Kidney glomerular epithelial cell (primary cell): ENCODE results near the gene GABBR1.

Experiments
- DNase-seq: peaks from one replicate; lab custom pipeline; 2025; lab: John Stamatoyannopoulos, UW

Gene GABBR1

GRCh38 chr6:29527564-29527963, 105.4 kb downstream of the GABBR1 start:
- no peak for DNase-seq

DNA sequence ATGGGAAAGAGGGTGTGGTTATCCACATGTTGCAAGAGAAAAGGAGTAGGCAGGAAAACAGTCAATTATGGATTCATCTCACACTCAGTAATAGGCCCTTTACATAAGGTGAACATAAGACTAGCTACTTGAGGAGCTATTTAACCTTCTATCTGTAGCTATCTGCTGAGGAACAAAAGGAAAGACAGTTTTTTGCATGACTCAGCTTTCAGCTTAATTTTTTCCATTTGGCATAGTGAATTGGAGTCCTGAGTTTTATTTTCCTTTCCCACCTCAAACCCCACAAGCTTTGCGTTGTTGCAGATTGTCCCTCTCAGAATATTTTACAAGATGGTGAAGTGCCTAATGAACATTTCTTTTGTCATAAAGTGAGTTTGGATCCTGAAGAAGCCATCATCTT, 105.9 kb downstream of the GABBR1 start:
- DNase-seq: no peak

- no peak for DNase-seq
Observed at GRCh38 chr6:29525311-29525639, 107.7 kb downstream of the GABBR1 start.

GRCh38 chr6:29524444-29525310, 108.3 kb downstream of the GABBR1 start:
- DNase-seq: no peak

DNA sequence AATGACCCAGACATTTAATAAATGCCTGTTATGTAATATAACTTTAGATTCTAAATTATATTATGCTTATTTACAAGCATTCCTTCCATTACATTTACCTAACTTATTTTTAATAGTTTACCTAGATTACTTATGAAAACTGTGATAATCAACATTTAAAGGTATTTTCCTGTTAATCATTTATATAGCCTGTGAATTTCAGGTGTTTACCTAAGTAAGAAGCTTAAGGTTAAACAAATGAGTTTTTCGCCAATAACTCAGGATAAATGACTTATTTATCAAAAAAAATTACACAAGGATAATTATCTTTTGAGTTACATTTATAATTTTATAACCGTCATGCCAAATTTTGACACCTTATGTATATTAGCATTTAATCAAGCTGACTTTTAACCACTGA, 108.9 kb downstream of the GABBR1 start:
- DNase-seq: no peak

DNA sequence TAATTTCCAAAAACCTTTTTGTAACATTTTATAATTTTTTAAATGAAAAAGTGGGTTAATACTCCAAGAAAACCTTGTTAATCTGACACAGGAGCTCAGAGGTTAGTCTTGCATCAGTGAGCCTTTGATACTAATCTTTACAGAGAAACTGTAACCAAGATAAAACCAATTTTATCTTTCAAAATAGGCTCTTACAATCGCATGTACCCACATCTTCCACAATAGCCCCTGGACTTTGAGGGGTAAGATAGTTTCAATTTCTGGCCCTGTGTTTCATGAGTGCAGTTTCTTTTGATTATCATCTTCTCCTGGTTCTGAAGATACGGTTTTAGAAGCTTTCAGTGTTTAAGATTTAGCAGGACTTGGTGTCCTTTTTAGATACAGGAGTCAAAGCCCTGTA, 110.8 kb downstream of the GABBR1 start:
- DNase-seq: no peak

- DNase-seq: no peak
Observed at GRCh38 chr6:29521006-29521680, 111.8 kb downstream of the GABBR1 start.

- no peak for DNase-seq
Observed at GRCh38 chr6:29520232-29520631, 112.8 kb downstream of the GABBR1 start.

DNA sequence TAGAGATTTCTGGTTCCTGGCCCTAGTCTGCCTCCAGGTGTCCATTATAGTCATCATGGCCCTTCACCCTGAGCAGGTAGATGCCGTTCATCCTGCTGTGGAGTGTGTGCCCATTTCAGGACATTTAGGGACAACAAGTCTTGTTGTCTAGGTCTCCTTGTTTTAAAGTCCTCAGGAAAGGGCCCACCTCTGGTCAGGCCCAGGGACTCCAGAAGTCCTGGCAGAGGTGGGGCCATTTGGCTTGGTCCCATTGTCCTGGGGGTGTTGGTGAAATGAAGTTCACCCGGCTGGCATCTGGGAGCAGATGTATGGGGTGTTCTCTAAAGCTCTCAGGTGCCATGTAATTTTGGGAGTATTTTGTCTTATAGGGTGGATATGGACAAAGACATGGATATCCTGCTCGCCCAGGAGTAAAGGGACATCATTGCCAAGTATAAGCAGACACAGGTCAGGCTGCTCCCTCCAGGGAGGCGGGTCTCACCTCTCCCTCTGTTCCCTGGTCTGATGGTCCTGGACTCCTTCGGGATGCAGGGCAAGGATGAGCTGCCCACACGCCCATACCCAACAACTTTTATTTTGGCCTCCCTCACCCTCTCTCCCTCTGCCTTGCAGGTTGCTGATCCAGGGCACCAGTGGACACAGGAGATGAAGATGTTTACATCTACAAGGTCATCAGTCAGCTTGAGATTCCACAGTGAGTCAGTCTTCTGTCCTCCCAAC, 113.5 kb downstream of the GABBR1 start:
- no peak for DNase-seq

- DNase-seq: no peak
Observed at GRCh38 chr6:29517728-29518440, 115.1 kb downstream of the GABBR1 start.

- no peak for DNase-seq
Observed at GRCh38 chr6:29517245-29517644, 115.7 kb downstream of the GABBR1 start.

- DNase-seq: no peak
Observed at GRCh38 chr6:29516108-29516507, 116.9 kb downstream of the GABBR1 start.

DNA sequence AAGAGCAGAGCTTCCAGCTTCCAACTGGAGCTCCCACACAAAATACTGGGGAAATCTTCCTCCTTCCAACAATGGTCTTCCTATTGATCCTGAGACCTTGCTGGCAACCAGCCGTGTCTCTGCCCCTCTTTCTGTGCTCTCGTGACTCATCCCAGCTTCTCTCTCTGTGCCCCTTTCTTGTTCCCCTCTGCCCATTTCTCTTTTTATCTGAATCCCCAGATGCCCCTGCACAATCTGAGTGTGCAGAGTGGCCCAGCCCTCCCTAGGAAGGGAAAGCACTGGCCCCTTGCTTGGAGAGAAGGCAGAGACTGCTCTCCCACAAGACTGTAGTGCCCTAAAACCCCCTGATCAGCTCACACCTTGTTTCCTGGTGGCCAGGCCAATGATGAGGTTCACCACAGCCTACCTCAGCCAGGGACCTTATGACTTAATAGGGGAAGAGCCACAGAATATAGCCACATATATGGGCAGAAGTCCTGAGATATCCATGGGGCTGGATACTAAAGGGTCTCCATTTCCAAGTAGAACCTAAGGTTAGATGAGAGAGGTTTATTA, 122.2 kb downstream of the GABBR1 start:
- no peak for DNase-seq

DNA sequence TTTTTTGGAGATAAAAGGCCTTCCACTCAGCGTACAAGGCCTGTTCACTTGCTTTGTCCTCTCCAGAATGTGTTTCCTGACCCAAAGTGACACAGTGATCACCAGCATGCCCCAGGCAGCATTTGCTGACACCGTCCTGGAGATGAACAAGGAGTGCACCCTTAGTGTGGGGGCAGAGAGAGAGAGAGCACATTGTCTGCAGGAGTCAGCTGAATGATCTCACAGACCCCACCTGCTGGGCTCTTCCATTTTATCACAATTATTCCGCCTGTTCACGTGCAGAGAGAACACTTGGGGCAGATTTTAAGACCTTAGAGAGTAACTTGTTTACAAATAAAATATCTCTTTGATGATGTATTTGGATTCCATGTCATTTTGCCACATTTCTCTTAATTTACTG, 122.8 kb downstream of the GABBR1 start:
- DNase-seq: no peak
